Germinal center (tissue), 1 donor: ENCODE measurements around the gene SORT1.
"Not testable (repeated sequence)": the region's sequence is repeated elsewhere in the genome, so short reads cannot be mapped to it uniquely, and the experiment has no call there.

Source experiments
- DNase-seq: peaks from one replicate; pipeline ENCODE4 v3.0.0; 2012; ENCODE audit warnings: mixed read lengths, low spot score

The SORT1 gene

DNA sequence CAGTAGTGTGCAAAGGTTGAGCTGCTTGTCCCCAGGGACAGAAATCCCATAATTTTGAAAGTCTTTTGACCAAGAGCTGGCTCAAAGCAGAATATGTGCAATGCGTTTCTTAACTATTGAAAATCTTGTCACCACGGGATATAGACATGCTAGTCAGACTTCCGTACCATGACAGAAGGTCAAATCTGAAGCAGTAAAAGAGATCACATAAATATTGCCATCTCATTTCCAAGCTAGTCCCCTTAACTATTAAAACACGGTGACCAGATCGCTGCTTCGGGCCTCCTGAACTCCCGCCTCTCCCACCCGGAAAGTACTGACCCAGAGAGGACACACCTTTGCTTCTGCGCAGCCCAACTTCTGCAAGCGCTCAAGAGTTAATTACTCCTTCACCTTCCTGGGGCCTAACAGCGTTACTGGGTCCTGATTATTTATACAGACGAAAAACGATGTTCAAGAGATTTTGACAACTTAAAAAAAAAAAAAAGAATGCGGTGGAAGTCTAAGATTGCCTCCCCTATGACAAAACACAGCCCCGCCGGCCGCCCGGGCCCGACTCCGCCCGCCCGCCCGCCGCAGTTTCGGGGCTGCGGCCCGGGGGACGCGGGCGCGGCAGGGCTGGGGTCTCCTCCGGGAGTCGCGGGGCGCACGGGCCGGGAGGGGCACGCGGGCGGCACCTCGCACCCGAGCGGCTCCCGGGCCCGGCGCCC lies 692 bp downstream of the SORT1 start:
- no peak for DNase-seq

- DNase-seq: no peak
Observed at GRCh38 chr1:109396513-109396839, 1.2 kb downstream of the SORT1 start.

DNA sequence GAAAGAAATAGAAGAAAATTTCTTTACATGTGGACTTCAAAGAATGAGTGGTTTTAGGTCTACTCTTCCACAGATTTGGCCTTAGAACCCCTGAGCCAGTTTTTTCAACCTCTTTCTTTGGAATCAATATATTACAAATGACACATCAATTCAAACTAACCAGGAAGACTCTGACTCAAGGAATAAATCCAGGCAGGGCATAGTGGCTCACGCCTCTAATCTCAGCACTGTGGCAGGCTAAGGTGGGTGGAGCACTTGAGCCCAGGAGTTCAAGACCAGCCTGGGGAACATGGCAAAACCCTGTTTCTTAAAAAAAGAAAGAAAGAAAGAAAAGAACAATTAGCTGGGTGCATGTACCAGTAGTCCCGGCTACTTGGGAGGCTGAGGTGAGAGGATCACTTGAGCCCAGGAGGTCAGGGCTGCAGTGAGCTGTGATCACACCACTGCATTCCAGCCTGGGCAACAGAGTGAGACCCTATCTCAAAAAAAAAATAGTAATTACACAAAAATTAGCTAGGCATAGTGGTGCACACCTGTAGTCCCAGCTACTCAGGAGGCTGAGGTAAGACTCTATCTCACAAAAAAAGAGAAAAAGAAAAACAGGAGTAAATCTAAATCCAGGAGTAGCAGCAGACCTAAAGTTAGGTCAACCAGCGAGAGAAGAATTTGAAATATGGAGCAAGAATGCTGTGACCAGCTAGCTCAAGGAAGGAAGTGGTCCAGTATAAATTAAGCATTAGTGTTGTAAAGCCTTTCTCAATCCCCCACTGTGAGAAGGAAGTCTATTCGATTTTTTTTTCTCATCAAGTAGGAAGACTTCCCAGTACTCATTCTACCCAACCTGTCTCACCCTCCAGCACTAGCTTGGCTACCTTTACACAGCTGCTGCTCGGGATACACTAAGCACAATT lies 1.9 kb downstream of the SORT1 start:
- DNase-seq: no peak

GRCh38 chr1:109395282-109395599 lies 2.5 kb downstream of the SORT1 start:
- DNase-seq: not testable (repeated sequence)

GRCh38 chr1:109394591-109395281 lies 3.0 kb downstream of the SORT1 start:
- no peak for DNase-seq

DNA sequence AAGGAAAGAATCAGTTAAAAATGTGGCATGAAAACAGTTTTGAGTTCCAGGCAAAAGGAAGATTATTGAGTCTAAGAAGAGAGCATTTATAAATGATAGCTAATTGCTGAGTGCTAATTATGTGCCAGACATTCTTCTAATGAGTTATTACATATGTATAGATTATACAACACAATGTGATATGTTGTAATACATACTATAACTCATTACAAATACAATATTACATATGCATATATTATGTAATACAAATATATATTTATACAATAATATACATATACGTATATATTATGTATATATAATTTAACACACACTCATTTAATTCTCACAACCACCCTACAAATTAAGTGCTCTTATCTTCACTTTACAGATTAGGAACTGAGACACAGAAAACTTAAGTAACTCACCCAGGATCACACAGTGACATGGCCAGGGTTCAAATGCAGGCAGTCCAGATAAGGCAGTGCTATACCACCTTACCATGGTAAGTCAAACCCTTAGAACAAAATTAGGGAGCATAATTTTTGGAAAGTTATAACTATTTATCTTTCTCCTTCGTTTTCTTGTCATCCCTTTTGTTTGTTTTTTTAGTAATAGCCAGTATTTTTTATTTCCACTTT lies 4.0 kb downstream of the SORT1 start:
- no peak for DNase-seq

GRCh38 chr1:109392788-109393616 lies 4.7 kb downstream of the SORT1 start:
- no peak for DNase-seq

DNA sequence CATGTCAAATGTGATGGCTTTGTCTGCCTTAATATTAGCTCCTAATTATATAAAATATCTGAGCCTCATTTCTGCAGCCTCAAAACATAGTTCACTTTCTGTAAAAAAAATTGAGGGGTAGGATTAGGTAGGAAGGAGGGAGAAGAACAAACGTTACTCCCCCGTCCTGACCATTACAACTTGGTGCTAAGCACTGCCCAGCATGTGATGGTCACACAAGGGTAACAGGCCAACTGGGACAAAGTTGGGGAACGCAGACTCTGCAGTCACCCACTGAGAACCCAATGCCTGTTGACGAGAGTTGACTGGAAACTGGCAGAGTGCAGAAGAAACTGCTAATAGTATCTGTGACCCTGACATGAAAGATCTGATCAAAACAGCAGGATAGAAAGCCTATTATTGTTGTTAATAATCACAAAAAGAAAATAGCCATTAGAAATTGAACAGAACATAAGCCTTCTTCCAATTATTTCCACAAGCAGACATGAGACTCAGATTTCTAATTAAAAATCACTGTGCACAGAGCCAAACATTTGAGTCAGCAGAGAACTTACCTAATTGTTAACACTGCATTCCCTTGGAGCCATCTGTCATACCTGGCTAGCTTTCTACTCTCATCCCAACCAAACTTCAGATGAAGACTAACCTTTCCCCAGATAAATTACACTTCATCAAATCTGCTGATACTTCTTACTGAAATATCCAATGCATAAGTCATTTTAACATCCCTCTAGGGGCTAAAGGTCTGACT lies 5.5 kb downstream of the SORT1 start:
- no peak for DNase-seq

DNA sequence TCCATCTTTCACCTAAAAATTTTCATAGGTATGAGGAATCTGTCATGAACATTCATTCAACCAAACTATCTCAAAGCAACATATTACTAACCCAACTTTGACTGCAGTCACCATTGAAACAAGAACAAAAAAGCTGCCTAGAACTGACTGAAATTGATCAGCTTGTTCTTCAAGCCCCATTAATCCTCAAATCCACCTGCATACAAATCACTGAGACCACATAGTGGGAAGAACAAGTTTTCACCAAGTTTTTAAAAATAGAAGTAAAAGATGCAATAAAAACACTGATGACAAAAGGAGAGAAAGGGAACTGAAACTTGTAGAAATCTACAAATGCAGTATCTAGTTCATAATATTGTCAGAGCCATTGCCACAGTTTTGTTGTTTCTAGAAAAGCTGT lies 6.1 kb downstream of the SORT1 start:
- peak; percentile 31 for DNase-seq

DNA sequence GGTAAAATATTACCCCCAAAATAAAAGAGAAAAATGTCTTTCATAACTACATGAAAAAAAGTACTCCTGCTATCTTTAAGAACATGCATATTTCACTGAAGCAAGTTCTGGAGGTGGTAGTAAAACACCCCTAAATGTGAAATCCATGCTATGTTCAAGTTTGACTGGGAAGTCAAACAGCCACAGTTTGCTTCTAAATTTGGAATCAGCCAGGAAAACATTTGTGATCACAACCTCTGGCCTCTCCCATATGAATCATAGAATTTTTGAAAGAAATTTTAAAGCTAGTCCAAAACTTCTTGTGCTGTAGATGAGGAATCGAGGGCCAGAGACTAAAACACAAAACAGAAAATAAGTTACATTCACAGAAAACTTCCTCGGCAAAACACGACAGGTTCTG lies 6.6 kb downstream of the SORT1 start:
- DNase-seq: no peak

DNA sequence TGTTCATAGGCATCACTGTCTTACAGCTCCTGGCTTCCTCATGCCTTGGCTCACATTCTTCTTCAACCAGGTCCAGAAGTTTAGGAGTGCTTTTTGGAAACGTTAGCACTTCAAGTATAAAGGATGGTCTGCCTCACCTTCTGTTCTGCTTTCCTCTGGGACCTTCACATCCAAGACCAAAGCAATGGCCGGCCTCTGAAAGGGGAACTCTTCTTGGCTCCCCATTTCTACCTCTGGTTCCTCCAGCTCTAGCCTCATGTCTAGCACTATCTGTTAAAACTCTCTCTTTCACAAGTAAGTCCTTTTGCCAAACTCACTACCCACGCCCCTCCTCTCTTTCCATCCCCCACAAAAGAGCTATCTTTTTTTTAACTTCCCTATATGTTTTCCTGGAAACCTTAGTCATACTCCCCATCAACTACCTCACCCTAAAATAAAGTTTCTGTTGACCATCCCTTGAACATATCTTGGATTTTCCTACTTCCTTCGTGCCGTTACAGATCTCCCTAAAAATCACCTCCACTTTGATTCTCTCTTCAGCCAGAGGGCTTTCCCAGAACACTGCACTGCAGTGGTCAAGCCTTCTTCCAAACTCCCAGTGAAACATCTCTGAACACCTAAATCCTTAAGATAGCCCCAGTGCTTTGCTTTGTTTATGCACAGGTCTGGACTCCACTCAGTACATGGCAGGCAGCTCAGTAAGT lies 7.9 kb downstream of the SORT1 start:
- no peak for DNase-seq

- no peak for DNase-seq
Observed at GRCh38 chr1:109388884-109389637, 8.7 kb downstream of the SORT1 start.

GRCh38 chr1:109388208-109388711 lies 9.5 kb downstream of the SORT1 start:
- no peak for DNase-seq

DNA sequence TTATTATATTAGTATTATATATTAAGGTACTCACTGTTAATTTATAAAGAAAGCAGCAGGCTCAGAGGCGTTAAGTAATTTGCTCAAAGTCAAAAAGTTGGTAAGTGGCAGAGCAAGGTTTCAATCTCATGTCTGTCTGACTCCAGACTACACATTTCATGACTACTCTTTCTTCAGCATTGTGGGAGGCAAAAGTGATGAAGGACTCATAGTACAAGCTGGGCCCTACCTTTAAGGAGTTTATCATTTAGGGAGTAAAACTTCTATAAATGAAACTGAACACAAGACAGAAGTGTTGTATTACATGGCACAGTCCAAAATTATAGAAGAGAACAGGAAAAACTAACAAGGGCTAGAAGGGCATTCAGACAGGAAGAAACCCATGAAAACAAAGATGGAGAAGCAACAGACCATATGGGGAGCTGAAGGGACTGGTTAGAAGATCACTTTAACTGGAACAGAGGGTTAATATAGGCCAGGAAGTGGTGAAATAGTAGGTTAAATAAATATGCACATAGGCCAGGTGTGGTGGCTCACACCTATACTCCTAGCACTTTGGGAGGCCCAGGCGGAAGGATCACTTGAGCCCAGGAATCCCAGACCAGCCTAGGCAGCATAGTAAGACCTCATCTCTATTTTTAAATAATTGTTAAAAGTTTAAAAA lies 11.5 kb downstream of the SORT1 start:
- DNase-seq: no peak

DNA sequence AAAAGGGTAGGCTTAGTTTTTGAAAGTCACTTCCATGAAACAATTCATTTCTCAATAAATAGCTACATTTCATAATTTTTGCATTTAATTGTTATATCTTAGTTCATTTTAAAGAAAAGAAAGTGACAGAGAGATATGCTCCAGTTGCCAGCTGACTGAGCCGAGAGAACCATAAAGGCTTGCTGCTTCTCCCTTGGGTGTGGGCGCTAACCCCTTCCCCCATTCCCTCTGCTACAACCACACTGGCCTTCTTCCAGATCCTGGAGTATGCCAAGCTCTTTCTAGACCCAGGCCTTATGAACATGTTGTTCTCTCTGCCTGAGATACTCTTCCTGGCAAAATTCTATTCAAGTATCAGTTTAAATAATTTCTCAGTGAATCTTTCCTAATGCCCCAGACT lies 12.3 kb downstream of the SORT1 start:
- no peak for DNase-seq

DNA sequence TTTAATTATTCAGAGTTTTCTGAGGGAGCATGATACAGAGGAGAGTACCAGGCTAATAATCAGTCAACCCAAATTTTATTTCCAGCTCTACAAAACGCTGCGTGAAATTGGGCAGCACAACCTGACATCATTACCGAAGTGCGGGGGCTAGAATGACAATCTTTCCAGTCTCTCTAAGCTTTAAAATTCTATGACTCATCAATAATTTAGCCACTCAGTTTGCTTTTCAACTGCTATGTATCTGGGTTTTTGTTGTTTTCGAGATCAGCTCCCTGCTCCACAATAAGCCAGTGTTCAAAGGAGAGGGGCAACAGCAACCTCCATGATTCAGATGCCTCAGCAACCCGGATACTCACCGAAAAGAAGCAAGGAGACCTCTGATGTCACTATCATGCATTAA lies 13.9 kb downstream of the SORT1 start:
- no peak for DNase-seq

DNA sequence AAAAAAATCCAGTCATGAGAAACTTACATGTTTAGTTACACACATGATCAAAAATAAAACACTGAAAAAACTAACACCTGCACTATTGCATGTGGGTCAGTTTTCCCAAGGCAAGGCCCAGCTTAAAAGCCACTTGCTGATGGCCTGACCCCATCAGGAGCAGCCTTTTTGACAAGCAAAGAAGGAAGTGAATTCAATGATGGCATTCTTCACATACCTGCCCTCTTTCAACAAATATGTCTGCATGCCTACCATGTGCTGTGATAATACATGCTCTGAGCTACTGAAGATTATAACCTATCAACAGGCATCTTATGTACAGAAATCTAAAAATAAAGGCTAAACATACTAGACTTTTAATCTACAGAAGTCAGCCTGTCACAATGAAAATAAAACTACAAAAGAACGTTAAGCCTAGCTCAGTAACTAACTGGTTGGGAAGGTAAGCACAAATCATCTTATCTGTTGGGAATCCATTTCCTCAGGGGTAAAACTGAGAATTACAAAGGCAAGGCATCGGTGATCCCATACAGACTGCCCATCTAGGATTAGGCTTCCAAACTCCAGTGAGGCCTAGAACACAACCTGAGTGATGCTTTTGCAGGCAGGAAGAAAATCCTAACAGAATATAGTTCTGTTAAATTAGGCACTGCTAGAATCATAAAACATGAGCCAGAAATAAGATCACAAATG lies 14.5 kb downstream of the SORT1 start:
- no peak for DNase-seq

- no peak for DNase-seq
Observed at GRCh38 chr1:109381573-109381972, 16.1 kb downstream of the SORT1 start.
